HUDEP-2 (cell line): ENCODE data around the gene RC3H2.
"Not testable (repeated sequence)": the region's sequence is repeated elsewhere in the genome, so short reads cannot be mapped to it uniquely, and the experiment has no call there.

Experiments
- DNase-seq, 76 experiments: peaks; one replicate each; lab custom pipeline; 2025; ENCODE audit not compliant: unreplicated experiment in 76 of 76; lab: John Stamatoyannopoulos, UW

The RC3H2 gene

DNA sequence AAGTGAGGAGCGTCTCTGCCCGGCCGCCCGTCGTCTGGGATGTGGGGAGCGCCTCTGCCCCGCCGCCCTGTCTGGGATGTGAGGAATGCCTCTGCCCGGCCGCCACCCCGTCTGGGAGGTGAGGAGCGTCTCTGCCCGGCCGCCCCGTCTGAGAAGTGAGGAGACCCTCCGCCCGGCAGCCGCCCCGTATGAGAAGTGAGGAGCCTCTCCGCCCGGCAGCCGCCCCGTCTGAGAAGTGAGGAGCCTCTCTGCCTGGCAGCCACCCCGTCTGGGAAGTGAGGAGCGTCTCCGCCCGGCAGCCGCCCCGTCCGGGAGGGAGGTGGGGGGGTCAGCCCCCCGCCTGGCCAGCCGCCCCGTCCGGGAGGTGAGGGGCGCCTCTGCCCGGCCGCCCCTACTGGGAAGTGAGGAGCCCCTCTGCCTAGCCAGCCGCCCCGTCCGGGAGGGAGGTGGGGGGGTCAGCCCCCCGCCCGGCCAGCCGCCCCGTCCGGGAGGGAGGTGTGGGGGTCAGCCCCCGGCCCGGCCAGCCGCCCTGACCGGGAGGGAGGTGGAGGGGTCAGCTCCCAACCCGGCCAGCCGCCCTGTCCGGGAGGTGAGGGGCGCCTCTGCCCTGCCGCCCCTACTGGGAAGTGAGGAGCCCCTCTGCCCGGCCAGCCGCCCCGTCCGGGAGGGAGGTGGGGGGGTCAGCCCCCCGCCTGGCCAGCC, 52.9 kb downstream of the RC3H2 start:
- DNase-seq, result not testable (repeated sequence)

DNA sequence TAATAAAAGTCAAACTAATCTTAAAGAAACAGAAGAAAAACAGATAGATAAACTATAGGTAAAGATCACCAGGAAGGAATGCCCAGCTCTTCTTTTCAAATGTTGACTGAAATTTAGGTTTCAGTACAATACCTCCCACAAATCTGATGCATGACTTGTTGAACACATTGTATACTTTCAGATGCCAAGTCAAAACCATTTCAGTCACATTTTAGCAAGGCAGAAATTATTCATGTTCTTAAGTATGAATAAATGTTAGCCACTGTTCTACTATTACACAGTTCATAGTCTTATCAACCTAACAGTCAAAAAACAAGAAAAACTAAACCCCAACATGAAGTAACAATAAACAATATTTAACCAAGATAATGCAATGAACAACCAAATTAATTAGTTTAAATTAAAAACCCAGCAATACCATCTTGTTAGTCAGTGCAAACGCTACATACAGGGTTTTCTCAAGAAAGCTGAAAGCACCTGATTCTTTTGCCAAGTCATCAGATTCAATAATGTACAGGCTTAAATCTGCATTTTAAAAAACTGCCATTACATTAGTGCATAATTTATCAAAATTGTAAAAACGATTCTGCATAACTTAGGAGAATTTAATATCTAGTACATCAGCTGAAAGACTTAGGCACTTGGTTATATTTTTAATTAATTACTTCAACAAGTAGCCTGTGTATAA, 56.8 kb downstream of the RC3H2 start:
- no peak for DNase-seq

DNA sequence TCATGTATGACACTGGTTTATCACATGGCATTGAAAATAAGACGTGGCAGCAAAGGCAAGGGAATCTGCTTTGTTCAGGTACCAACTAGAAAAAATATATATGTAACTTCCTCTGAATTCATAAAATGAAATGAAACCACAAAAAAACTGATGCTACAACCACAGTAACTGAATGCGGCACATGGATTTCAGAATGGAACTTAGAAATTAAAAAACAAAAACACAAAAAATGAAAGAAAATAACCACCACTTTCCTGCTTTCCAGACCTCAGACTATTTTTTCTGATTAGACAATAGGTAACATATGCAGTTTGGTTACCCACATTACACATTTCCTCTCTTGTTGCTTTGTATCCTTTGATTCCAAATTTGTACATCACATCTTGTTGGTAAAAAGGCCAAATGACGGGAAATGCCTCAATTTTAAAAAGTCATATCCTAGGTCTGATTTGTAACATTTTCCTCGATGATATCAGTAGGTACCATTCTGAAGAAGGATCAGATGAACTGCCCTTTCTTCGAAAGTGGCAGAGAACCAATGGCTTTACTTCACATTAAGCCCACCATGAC, 58.7 kb downstream of the RC3H2 start:
- DNase-seq, result no peak

DNA sequence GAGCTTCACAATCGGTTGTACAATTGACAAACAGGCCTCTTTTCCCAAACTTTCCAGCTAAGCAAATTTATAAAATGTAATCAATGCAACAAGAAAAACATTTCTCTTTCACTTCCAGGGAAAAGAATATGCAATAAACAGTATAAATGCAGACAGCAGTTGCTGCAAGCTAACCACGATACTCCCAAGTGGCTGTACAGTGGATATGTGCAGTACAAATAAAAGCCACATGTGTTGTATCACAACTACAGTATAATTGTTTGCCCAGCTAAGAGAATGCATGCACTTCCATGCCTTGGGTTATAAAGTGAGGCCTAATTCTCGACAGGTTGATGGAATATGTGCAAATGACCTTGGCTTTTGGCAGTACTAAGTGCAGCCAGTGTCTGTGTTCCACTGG, 60.0 kb downstream of the RC3H2 start:
- no peak for DNase-seq

DNA sequence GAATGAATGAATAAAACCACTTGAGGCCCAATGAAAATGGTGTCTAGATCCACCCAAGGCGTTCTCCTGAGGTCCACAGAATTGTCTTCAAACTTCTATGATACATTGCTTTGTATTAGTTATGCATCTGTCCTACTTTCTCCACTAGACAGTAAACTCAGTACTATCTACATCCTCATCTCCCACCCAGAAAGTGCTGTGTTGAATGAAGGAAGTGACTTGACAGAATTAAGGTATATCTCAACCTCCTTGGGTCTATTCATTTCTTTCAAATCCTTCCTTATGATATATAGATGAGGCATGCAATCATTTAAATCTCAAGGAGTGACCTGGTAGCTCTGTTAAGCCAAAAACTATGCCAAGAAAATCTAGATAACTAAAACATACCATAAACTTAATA, 61.0 kb downstream of the RC3H2 start:
- no peak for DNase-seq

- no peak for DNase-seq
Observed at GRCh38 chr9:122841501-122841900, 63.7 kb downstream of the RC3H2 start.

DNA sequence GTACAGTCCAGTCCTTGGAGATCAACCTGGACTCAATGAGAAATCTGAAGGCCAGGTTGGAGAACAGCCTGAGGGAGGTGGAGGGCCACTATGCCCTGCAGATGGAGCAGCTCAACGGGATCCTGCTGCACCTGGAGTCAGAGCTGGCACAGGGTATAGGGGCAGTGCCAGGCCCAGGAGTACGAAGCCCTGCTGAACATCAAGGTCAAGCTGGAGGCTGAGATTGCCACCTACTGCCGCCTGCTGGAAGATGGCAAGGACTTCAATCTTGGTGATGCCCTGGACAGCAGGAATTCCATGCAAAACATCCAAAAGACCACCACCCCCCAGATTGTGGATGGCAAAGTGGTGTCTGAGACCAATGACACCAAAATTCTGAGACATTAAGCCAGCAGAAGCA, 66.7 kb downstream of the RC3H2 start:
- DNase-seq, result peak in 3 of 76 experiments; percentile 2 to 16 (median 10)

DNA sequence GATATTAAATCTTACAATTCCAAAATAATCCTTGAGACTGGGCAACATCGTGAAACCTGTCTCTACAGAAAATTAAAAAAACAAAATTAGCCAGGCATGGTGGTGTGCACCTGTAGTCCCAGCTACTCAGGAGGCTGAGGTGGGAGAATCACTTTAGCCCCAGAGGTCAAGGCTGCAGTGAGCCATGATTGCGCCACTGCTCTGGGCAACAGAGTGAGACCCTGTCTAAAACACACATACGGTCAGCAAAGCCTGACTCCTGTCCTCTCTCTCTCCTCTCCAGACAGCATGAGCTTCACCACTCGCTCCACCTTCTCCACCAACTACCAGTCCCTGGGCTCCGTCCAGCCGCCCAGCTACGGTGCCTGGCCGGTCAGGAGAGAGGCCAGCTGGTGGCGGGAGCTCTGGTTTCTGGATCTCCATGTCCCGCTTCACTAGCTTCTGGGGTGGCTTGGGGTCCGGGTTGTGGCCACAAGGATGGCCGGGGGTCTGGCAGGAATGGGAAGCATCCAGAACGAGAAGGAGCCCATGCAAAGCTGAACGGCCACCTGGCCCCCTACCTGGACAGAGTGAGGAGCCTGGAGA, 67.8 kb downstream of the RC3H2 start:
- DNase-seq, result no peak

DNA sequence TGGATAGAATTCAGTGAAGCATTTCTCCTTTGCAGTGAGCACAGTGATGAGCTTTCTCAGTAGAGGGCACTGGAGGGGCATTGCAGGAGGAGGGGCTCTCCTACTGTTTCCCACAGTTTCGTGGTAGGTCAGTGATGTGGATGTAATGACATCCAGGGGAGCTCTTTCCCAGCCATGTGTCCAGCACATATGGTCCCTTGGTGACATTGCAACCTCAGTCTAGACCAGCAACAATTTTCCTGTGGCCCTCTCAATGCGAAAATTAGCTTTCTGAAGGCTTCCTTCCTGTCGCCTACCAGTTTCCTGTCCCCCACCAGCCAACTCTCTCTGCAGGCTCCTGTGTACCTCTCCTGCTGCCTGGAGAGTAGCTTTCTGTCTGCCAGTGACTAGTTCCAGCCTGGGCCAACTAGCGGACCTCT, 69.8 kb downstream of the RC3H2 start:
- DNase-seq, result no peak

GRCh38 chr9:122832194-122832593, 73.0 kb downstream of the RC3H2 start:
- no peak for DNase-seq

DNA sequence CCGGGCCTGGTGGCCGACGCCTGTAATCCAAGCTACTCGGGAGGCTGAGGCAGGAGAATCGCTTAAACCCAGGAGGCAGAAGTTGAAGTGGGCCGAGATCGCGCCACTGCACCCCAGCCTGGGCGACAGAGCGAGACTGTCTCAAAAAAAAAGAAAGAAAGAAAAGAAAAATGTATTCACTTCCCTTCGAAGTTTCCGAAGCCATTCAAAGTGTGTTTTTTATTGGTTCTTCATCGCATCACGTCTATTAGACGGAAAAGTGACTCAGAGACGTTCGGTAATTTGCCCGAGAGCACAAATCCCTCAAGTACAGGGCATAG, 76.2 kb downstream of the RC3H2 start:
- DNase-seq, result not testable (repeated sequence)

GRCh38 chr9:122827761-122828093, 77.4 kb downstream of the RC3H2 start:
- DNase-seq, result no peak

GRCh38 chr9:122822938-122823337, 82.2 kb downstream of the RC3H2 start:
- peak in 6 of 76 experiments; percentile 5 to 35 (median 16) for DNase-seq

- DNase-seq, result peak in 1 of 76 experiments; percentile 40
Observed at GRCh38 chr9:122822056-122822455, 83.1 kb downstream of the RC3H2 start.

DNA sequence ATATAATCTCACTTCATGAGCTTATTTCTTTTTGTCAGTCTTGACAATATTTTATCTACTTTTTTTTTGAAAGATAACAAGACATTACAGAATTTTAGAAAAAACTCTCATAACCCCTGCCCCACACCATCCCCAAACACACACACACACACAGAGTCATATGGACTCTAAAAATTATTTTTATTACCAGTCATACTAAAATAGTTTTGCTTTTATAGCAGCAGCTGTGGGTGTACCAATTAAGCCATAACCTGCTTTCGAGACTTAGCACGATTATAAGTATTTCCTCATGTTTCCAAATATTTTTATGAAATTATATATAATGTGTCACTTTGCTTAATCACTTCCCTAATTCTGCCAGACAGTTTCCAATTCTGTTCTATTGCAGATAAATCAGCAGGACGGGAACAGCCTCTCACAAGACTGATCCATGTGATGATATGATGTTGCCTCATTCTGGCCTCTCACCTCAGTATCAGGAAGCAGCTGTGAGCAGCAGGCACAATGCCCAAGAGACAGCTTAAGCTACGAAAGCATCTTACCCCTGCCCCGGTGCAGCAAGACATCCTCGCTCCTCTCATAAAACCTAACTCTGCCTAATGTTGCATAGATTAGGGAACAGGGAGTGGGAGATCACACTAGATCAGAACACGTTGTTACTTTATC, 83.7 kb downstream of the RC3H2 start:
- peak in 74 of 76 experiments; percentile 30 to 98 (median 87) for DNase-seq

GRCh38 chr9:122820490-122820845, 84.7 kb downstream of the RC3H2 start:
- no peak for DNase-seq

GRCh38 chr9:122819791-122820489, 85.2 kb downstream of the RC3H2 start:
- DNase-seq, result no peak

- DNase-seq, result no peak
Observed at GRCh38 chr9:122819326-122819725, 85.8 kb downstream of the RC3H2 start.

- DNase-seq, result peak in 2 of 76 experiments; percentile 13 to 55
Observed at GRCh38 chr9:122816163-122816867, 88.8 kb downstream of the RC3H2 start.

- no peak for DNase-seq
Observed at GRCh38 chr9:122815544-122815943, 89.6 kb downstream of the RC3H2 start.
